Measurements from ENCODE around the gene TYROBP. TPM values are rescaled to one million over a fixed set of nuclear protein-coding genes. Genes with fewer than 3 reads are reported as not detected.
A peak's percentile ranks its signal among the peaks of the same experiment; 100 is the strongest.
"Not testable (repeated sequence)": the region's sequence is repeated elsewhere in the genome, so short reads cannot be mapped to it uniquely, and the experiment has no call there.

TYROBP gene
- total RNA-seq, 2 experiments from 2014 or later: not detected

GRCh38 chr19:35899547-35900214, 8.4 kb downstream of the TYROBP start:
- peak; percentile 54 for ATAC-seq
- intact Hi-C loops (cut with DNase I, micrococcal nuclease): loop anchor here (1.0 kb wide), 16 partner anchors 17 to 315 kb away; partner anchors contain the start of genes ALKBH6 (in 2 of the 2), ARHGAP33 (in 1 of the 2), LRFN3 (in 1 of the 2) and PROSER3 (in 1 of the 2)
- Mint-ChIP-seq H3K9me3 (ENCODE audit: low read depth) (no peaks in the 10 kb centered on the region), H3K36me3 (ENCODE audit: low read depth) (peaks cover 47% of the 10 kb centered on the region), H3K27me3 (no peaks in the 10 kb centered on the region), H3K27ac (peak overlapping the region; percentile 94), H3K4me1 (peaks cover 65% of the 10 kb centered on the region), H3K4me3 (peak overlapping the region; percentile 75)
- ChIA-PET CTCF (interaction anchor here (0.6 kb wide), 1 partner anchor 31 kb away, joined by 3 read pairs; no protein-coding TSS in a partner anchor), POLR2A (no interaction called here)
- DNase-seq: peak; percentile 94

- ATAC-seq (no peak), DNase-seq (no peak)
- Mint-ChIP-seq H3K9me3 (ENCODE audit: low read depth) (no peaks in the 10 kb centered on the region), H3K27ac (peak overlapping the region; percentile 94), H3K27me3 (no peaks in the 10 kb centered on the region), H3K36me3 (ENCODE audit: low read depth) (peaks cover 53% of the 10 kb centered on the region), H3K4me3 (peak overlapping the region; percentile 75), H3K4me1 (peaks cover 56% of the 10 kb centered on the region)
- intact Hi-C loops (cut with DNase I, micrococcal nuclease): no loop called here
- POLR2A ChIA-PET: no interaction called here
- CTCF ChIA-PET: interaction anchor here (2.0 to 2.3 kb wide), 2 partner anchors 16 to 33 kb away, joined by 6 to 11 read pairs; no protein-coding TSS in a partner anchor
Observed at GRCh38 chr19:35898499-35898809, 9.6 kb downstream of the TYROBP start.

DNA sequence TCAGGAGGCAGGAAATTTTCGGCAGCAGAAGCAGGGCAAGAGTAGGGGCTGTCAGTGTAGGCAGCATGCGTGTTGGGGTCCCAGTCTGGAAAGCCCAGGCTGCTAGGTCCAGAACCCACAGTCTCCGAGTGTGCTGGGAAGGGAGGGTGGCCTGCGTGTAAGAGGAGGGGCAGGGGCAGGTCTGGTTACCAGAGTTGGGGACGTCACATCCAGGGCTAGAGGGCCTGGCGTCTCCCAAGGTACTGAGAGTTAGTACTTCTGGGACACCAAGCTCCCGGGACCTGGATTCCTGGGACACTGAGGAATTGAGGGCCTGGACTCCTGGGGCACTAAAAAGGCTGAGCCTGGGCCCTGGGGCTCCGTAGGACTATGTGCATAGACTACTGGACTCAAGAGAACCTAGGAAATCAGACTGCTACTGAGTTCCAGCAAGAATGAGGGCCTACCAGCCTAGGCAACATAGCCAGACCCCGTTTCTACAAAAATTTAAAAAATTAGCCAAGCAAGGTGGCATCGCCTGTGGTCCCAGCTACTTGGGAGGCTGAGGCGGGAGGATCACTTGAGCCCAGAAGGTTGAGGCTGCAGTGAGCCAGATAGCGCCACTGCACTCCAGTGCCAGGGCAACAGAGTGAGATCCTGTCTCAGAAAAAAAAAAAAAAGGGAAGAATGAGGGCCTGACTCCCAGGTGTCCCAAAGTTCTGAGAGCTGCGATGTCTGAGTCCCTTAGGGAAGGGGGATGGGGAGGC, 10.2 kb downstream of the TYROBP start:
- peaks cover 56% of the 10 kb centered on the region for H3K36me3 Mint-ChIP-seq (ENCODE audit: low read depth)
- POLR2A ChIA-PET: no interaction called here
- peaks cover 54% of the 10 kb centered on the region for H3K4me1 Mint-ChIP-seq
- H3K27ac Mint-ChIP-seq: peak overlapping the region; percentile 80
- no peaks in the 10 kb centered on the region for H3K9me3 Mint-ChIP-seq (ENCODE audit: low read depth)
- intact Hi-C loops (cut with DNase I, micrococcal nuclease): no loop called here
- peak overlapping the region; percentile 75 for H3K4me3 Mint-ChIP-seq
- ATAC-seq (no peak), DNase-seq (no peak)
- no peaks in the 10 kb centered on the region for H3K27me3 Mint-ChIP-seq
- CTCF ChIA-PET: interaction anchor here (2.0 to 2.3 kb wide), 2 partner anchors 15 to 33 kb away, joined by 6 to 11 read pairs; no protein-coding TSS in a partner anchor

GRCh38 chr19:35896643-35897040, 11.5 kb downstream of the TYROBP start:
- Mint-ChIP-seq H3K27ac (peak overlapping the region; percentile 55), H3K27me3 (no peaks in the 10 kb centered on the region), H3K4me3 (peak overlapping the region; percentile 75), H3K4me1 (peaks cover 46% of the 10 kb centered on the region), H3K36me3 (ENCODE audit: low read depth) (peaks cover 61% of the 10 kb centered on the region), H3K9me3 (ENCODE audit: low read depth) (no peaks in the 10 kb centered on the region)
- intact Hi-C loops (cut with DNase I, micrococcal nuclease): no loop called here
- no peak for ATAC-seq
- no peak for DNase-seq
- CTCF ChIA-PET: interaction anchor here (2.3 kb wide), 1 partner anchor 35 kb away, joined by 6 read pairs; no protein-coding TSS in a partner anchor
- POLR2A ChIA-PET: no interaction called here

- Mint-ChIP-seq H3K9me3 (ENCODE audit: low read depth) (no peaks in the 10 kb centered on the region), H3K4me3 (peak overlapping the region; percentile 75), H3K36me3 (ENCODE audit: low read depth) (peaks cover 66% of the 10 kb centered on the region), H3K27me3 (no peaks in the 10 kb centered on the region), H3K4me1 (peaks cover 42% of the 10 kb centered on the region), H3K27ac (peak overlapping the region; percentile 59)
- ATAC-seq: no peak
- intact Hi-C loops (cut with DNase I, micrococcal nuclease): no loop called here
- POLR2A ChIA-PET: no interaction called here
- CTCF ChIA-PET: no interaction called here
- no peak for DNase-seq
Observed at GRCh38 chr19:35895911-35896642, 12.0 kb downstream of the TYROBP start.

- POLR2A ChIA-PET: interaction anchor here (0.6 kb wide), 1 partner anchor 26 kb away, joined by 5 read pairs; no protein-coding TSS in a partner anchor
- no peaks in the 10 kb centered on the region for H3K27me3 Mint-ChIP-seq
- no peaks in the 10 kb centered on the region for H3K9me3 Mint-ChIP-seq (ENCODE audit: low read depth)
- no peak overlapping the region for H3K27ac Mint-ChIP-seq
- CTCF ChIA-PET: interaction anchor here (0.6 to 1.3 kb wide), 5 partner anchors 11 to 454 kb away, joined by 3 read pairs; no protein-coding TSS in a partner anchor
- intact Hi-C loops (cut with DNase I, micrococcal nuclease): no loop called here
- peaks cover 77% of the 10 kb centered on the region for H3K36me3 Mint-ChIP-seq (ENCODE audit: low read depth)
- ATAC-seq (no peak), DNase-seq (no peak)
- no peak overlapping the region for H3K4me3 Mint-ChIP-seq
- H3K4me1 Mint-ChIP-seq: peaks cover 36% of the 10 kb centered on the region
Observed at GRCh38 chr19:35894342-35894741, 13.8 kb downstream of the TYROBP start.

DNA sequence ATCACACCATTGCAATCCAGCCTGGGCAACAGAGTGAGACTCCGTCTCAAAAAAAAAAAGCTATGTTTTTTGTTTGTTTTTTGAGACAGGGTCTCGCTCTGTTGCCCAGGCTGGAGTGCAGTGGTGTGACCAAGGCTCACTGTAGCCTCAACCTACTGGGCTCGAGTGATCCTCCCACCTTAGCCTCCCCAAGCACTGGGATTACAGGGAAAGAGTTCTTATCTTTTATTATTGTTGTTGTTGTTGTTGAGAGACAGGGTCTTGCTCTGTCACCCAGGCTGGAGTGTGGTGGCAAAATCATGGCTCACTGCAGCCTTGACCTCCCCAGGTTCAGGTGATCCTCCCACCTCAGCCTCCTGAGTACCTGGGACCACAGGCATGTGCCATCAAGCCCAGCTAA, 16.3 kb downstream of the TYROBP start:
- H3K9me3 Mint-ChIP-seq (ENCODE audit: low read depth); H3K27me3 Mint-ChIP-seq; ATAC-seq; DNase-seq; H3K27ac Mint-ChIP-seq; POLR2A ChIA-PET; H3K4me3 Mint-ChIP-seq; intact Hi-C loops (cut with DNase I, micrococcal nuclease): not testable (repeated sequence)
- Mint-ChIP-seq H3K4me1 (peaks cover 22% of the 10 kb centered on the region), H3K36me3 (ENCODE audit: low read depth) (peaks cover 76% of the 10 kb centered on the region)
- CTCF ChIA-PET: interaction anchor here (1.0 to 1.4 kb wide), 4 partner anchors 8 to 45 kb away, joined by 3 to 4 read pairs (median 4); no protein-coding TSS in a partner anchor

GRCh38 chr19:35890113-35890650, 17.9 kb downstream of the TYROBP start:
- DNase-seq (no peak), ATAC-seq (no peak)
- H3K27ac Mint-ChIP-seq: no peak overlapping the region
- H3K4me3 Mint-ChIP-seq: no peak overlapping the region
- H3K27me3 Mint-ChIP-seq: no peaks in the 10 kb centered on the region
- H3K4me1 Mint-ChIP-seq: peaks cover 11% of the 10 kb centered on the region
- intact Hi-C loops (cut with DNase I, micrococcal nuclease): no loop called here
- CTCF ChIA-PET: interaction anchor here (1.2 kb wide), 1 partner anchor 10 kb away, joined by 4 read pairs; no protein-coding TSS in a partner anchor
- H3K9me3 Mint-ChIP-seq (ENCODE audit: low read depth): no peaks in the 10 kb centered on the region
- POLR2A ChIA-PET: no interaction called here
- peaks cover 68% of the 10 kb centered on the region for H3K36me3 Mint-ChIP-seq (ENCODE audit: low read depth)

- no peak overlapping the region for H3K4me3 Mint-ChIP-seq
- H3K27ac Mint-ChIP-seq: no peak overlapping the region
- H3K9me3 Mint-ChIP-seq (ENCODE audit: low read depth): no peaks in the 10 kb centered on the region
- peaks cover 9% of the 10 kb centered on the region for H3K4me1 Mint-ChIP-seq
- POLR2A ChIA-PET: no interaction called here
- intact Hi-C loops (cut with DNase I, micrococcal nuclease): no loop called here
- no peak for ATAC-seq
- no peaks in the 10 kb centered on the region for H3K27me3 Mint-ChIP-seq
- CTCF ChIA-PET: interaction anchor here (0.6 kb wide), 1 partner anchor 236 kb away, joined by 3 read pairs; no protein-coding TSS in a partner anchor
- no peak for DNase-seq
- peaks cover 64% of the 10 kb centered on the region for H3K36me3 Mint-ChIP-seq (ENCODE audit: low read depth)
Observed at GRCh38 chr19:35889370-35890112, 18.6 kb downstream of the TYROBP start.

DNA sequence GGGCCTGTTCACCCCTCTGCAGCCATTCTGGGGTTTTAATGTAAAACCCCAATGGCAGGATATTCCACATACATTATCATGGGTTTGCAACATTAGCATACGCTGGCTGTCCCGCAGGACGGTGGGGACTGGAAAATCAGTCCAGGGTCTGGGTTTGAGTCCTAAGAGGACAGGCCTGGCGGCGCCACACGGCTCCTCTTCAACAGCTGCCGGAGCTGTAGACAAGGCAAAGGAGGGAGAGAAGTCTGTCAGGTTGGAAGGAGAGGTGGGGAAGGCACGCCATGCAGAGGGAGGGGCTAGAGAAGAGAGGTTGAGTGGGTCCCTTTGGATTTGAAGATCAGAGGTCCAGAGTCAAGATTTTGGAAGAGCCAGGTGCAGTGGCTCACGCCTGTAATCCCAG, 19.7 kb downstream of the TYROBP start:
- H3K36me3 Mint-ChIP-seq (ENCODE audit: low read depth): peaks cover 56% of the 10 kb centered on the region
- POLR2A ChIA-PET: interaction anchor here (0.7 kb wide), 1 partner anchor 42 kb away, joined by 4 read pairs; no protein-coding TSS in a partner anchor

More for the DNA sequence above, 19.7 kb downstream of the TYROBP start:
- Mint-ChIP-seq H3K4me3 (no peak overlapping the region), H3K4me1 (peaks cover 7% of the 10 kb centered on the region), H3K27me3 (no peaks in the 10 kb centered on the region), H3K9me3 (ENCODE audit: low read depth) (no peaks in the 10 kb centered on the region), H3K27ac (no peak overlapping the region)
- DNase-seq (no peak), ATAC-seq (no peak)
- CTCF ChIA-PET: interaction anchor here (0.6 kb wide), 1 partner anchor 333 kb away, joined by 3 read pairs; no protein-coding TSS in a partner anchor
- intact Hi-C loops (cut with DNase I, micrococcal nuclease): no loop called here

Measured in activated CD4-positive, alpha-beta T cell treated with anti-CD3 and anti-CD28 coated beads for 36 hours (primary cell).